ENCODE measurements around the gene ADGRB3.
"Not testable (repeated sequence)": the region's sequence is repeated elsewhere in the genome, so short reads cannot be mapped to it uniquely, and the experiment has no call there.

ADGRB3 gene

DNA sequence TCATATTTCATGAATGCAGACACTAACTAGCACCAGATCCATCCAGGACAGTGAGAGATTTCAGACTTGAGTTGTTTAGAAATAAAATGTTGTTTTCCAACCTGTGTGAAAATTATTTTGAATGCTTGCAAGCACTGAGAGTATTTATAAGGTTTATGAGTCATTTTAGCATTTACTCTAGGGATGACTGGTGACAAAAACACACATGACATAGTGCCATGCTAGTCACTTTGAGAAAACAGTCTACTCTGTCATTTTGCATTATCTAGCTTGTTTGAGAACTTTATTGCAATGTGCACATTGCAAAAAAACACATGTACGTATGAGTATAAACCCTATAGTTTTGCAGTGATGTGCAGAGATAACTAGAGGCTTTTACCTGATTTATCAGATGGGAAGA, 705.1 kb downstream of the ADGRB3 start:
- no peak for DNase-seq (ENCODE audit: low read depth)

GRCh38 chr6:69343851-69344250, 708.8 kb downstream of the ADGRB3 start:
- no peak for DNase-seq (ENCODE audit: low read depth)

- no peak for DNase-seq (ENCODE audit: low read depth)
Observed at GRCh38 chr6:69349771-69350170, 714.7 kb downstream of the ADGRB3 start.

DNA sequence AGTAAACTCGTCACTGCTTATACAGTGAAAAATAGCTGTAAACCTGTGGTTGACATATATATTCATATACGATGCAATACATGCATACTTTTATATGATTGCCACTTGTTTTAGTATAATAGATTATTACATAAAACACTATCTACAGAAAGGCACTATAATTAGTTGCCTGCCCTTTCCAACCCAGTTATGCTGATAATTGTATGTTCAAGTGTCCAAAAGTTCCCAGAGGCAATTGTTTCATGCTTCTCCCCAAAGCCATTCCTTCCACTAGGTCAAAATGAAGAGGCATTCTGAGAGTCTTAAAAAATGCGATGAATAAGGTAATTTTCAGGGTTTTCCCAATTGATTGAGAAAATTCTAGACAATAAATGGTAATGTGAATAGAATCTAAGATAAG, 727.1 kb downstream of the ADGRB3 start:
- no peak for DNase-seq (ENCODE audit: low read depth)

GRCh38 chr6:69366831-69367230, 731.7 kb downstream of the ADGRB3 start:
- no peak for DNase-seq (ENCODE audit: low read depth)

GRCh38 chr6:69368613-69369012, 733.5 kb downstream of the ADGRB3 start:
- no peak for DNase-seq (ENCODE audit: low read depth)

DNA sequence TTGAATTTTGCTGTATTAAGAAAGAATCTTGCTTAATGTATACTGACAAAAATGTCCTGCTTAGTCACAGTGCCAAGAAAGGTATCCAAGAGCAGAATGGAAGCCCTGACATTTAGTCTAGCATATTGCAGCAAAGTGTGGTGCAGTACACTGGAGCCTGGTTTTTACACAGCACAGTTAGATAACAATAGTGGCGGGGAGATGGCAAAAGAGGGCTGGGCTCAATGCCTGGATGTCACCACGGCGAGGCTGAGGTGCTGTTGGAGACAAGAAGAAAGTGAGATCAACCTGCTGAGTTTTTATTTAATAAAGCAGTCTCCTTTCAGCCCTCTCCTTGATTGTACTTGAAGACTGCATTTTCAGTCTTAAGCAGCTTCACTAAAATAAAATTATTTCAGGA, 735.7 kb downstream of the ADGRB3 start:
- no peak for DNase-seq (ENCODE audit: low read depth)

GRCh38 chr6:69378326-69378725, 743.2 kb downstream of the ADGRB3 start:
- no peak for DNase-seq (ENCODE audit: low read depth)

DNA sequence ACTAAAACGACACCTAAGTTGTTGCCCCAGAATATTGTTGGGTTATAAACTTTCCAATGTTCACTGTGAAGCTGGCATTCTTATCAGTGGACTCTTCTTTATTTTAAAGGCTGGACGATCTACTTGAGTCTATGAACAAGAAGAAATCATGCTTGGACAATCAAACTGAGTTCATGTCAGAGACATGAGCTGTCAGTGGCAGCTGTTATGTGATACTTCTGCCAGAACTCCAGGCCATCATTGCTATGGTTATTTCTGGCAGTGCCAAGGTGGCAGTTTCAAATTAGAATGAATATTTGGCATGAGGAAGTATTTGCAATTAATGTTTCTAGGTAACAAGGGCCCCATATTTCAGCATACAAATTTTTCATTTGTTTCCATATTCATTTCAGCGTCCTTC, 744.4 kb downstream of the ADGRB3 start:
- no peak for DNase-seq (ENCODE audit: low read depth)

DNA sequence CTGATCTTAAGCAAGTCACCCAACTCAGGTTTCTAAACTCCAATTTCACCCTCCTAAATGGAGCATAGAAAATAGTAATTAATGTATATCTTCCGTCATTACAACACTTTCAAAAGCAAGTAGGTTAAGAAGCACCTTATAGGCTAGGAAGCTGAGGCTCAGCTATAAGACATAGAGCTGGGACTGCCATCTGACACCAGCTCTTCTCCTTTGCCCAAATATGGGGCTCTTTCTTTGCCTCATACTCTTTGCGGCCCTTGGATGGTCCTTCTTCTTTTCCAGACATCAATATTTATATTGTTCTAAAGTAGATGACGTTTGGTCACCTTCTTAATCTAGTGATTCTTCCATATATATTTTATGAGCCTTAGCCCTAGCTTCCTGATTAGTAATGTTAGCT, 748.5 kb downstream of the ADGRB3 start:
- no peak for DNase-seq (ENCODE audit: low read depth)

- DNase-seq (ENCODE audit: low read depth), result no peak
Observed at GRCh38 chr6:69386426-69386825, 751.3 kb downstream of the ADGRB3 start.

- no peak for DNase-seq (ENCODE audit: low read depth)
Observed at GRCh38 chr6:69390125-69390524, 755.0 kb downstream of the ADGRB3 start.

- DNase-seq (ENCODE audit: low read depth), result no peak
Observed at GRCh38 chr6:69391106-69391505, 756.0 kb downstream of the ADGRB3 start.

DNA sequence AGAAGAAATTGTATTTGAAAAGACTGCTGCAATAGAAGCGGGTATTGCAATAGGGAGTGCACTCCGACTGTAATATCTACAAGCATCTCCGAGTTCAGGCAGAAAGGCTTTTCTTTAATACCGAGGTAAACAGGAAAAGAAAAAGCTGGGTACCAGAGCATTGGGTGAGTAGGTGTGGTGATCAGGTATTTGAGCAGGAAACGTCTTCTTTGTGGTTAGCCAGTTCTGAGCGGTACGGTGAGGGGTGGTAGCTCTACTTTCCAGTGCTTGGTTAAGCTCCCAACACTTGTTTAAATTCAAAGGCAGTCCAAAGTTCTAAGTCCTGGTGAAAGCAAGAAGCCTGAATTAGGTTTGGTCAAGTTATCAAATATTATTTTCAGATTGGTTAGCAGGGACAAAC, 757.7 kb downstream of the ADGRB3 start:
- no peak for DNase-seq (ENCODE audit: low read depth)

DNA sequence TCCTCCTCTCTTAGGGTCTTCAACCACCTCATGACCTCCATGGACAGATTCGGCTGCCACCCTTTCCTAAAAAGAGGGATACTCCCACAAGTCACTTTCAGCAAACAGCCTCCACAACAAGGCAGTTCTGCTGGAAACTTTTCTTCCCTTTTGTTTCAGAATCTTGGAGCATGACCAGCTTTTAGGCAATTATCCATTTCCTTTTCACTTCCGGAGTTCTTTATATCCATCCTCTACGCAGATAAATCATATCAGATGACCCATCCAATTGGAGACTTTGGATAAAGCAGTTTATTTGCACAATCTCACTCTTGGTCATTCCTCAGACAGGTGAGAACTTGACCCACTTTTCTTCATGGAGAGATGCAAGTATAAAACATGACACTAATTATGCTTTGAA, 763.2 kb downstream of the ADGRB3 start:
- no peak for DNase-seq (ENCODE audit: low read depth)

DNA sequence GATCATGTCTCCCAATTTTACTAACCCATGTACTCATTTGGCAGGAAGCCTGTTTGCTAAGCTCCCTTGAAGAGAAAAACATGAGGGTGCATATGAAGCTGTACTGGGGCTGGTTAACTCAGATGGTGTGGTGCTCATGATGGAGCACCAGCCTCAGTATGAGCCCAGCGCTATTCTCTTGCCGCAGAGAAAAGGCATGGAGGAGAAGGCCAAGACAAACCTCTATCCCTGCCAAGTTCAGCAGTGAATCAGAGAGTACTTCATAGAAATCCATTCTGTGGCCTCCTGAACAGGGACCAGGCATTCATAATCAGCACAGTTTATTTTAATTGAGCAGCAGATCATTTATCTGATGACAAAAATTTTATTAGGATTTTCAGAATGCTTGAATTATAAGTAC, 763.6 kb downstream of the ADGRB3 start:
- DNase-seq (ENCODE audit: low read depth), result no peak

DNA sequence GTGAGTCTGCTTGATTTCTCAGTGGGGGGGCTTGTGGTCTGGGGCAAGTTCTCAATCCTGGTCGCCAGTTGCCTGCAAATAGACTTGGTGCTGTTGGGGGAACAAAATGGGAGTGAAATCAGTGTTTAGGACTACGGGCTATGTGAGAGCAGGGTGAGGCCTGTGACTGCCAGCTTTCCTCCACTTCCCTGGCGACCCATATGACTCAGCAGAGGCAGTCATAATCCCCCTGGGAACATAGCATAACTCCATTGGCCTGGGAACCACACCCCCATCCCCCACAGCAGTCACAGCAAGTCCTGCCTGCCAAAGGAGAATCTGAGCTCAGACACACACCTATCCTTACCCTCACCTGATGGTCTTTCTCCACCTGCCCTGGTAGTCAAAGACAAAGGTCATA, 773.8 kb downstream of the ADGRB3 start:
- DNase-seq (ENCODE audit: low read depth), result no peak

GRCh38 chr6:69416776-69417175, 781.7 kb downstream of the ADGRB3 start:
- no peak for DNase-seq (ENCODE audit: low read depth)

GRCh38 chr6:69421269-69421668, 786.2 kb downstream of the ADGRB3 start:
- no peak for DNase-seq (ENCODE audit: low read depth)

DNA sequence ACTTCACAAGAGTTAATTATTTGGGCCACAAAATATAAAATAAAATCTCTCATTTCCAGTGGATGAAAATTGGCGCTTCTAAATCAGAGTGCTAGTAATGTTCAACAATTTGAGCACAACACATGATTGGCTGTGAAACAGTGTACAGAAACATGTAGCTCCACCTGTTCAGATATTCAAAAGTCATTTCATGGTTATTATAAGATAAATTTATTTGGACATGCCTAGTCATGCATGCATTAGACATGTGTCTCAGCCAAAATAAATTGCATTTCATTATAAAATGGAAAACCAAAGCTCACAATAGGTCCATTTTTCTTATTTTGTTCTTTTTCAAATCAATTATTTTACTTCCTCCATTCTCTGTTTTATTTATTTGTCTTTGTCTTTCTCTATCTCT, 786.9 kb downstream of the ADGRB3 start:
- DNase-seq (ENCODE audit: low read depth), result no peak

DNA sequence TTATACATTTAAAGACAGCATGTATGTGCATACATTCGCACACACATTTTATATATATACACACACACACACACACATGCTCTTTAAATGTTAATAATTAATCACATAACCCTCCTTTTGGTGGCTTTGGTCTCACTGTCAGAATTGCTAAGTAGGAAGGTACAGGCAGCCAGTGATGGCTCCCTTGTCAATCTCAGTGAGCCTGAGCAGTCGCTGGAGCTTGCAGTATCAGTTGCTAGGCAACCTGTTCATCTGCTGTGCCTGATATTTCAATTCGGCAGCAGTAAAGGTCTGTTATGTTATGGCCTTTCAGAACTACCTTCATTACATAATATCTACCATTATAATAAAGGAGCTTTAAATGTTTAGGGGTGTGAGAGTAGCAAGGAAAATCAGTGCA, 787.4 kb downstream of the ADGRB3 start:
- DNase-seq (ENCODE audit: low read depth), result no peak

- no peak for DNase-seq (ENCODE audit: low read depth)
Observed at GRCh38 chr6:69423785-69424184, 788.7 kb downstream of the ADGRB3 start.

- no peak for DNase-seq (ENCODE audit: low read depth)
Observed at GRCh38 chr6:69424581-69424980, 789.5 kb downstream of the ADGRB3 start.

- DNase-seq (ENCODE audit: low read depth), result no peak
Observed at GRCh38 chr6:69427882-69428281, 792.8 kb downstream of the ADGRB3 start.

DNA sequence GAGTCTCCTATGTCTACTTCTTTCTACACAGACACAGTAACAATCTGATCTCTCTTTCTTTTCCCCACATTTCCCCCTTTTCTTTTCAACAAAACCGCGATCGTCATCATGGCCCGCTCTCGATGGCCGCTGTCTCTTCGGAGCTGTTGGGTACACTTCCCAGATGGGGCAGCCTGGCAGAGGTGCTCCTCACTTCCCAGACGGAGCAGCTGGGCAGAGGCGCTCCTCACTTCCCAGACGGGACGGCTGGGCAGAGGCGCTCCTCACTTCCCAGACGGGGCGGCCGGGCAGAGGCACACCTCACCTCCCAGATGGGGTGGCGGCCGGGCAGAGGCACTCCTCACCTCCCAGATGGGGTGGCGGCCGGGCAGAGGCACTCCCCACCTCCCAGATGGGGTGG, 797.1 kb downstream of the ADGRB3 start:
- not testable (repeated sequence) for DNase-seq (ENCODE audit: low read depth)

Measured in activated T-helper 1 cell treated with Interleukin-2 at 50 U/mL for 16 hours (primary cell).